ENCODE data around the gene ECHS1.

The ECHS1 gene

GRCh38 chr10:133337370-133337725 is 35.8 kb downstream of the ECHS1 start:
- no peak for TF ChIP-seq MYC (IDR thresholded peaks at IDR 0.05; ENCODE audit: low read depth, low read length)
- TF ChIP-seq, protein P1, sequence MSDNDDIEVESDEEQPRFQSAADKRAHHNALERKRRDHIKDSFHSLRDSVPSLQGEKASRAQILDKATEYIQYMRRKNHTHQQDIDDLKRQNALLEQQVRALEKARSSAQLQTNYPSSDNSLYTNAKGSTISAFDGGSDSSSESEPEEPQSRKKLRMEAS (IDR thresholded peaks at IDR 0.05; ENCODE audit: low read depth, low read length) = no peak
- no peak for TF ChIP-seq POLR2A (IDR thresholded peaks at IDR 0.05; ENCODE audit: extremely low read depth, insufficient read length)
- TF ChIP-seq, protein P2, sequence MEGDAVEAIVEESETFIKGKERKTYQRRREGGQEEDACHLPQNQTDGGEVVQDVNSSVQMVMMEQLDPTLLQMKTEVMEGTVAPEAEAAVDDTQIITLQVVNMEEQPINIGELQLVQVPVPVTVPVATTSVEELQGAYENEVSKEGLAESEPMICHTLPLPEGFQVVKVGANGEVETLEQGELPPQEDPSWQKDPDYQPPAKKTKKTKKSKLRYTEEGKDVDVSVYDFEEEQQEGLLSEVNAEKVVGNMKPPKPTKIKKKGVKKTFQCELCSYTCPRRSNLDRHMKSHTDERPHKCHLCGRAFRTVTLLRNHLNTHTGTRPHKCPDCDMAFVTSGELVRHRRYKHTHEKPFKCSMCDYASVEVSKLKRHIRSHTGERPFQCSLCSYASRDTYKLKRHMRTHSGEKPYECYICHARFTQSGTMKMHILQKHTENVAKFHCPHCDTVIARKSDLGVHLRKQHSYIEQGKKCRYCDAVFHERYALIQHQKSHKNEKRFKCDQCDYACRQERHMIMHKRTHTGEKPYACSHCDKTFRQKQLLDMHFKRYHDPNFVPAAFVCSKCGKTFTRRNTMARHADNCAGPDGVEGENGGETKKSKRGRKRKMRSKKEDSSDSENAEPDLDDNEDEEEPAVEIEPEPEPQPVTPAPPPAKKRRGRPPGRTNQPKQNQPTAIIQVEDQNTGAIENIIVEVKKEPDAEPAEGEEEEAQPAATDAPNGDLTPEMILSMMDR (IDR thresholded peaks at IDR 0.05; ENCODE audit: low read depth, low read length) = no peak
- no peak for DNase-seq (ENCODE audit: low read depth)
- no peak overlapping the region for H3K4me3 ChIP-seq (ENCODE audit: low read depth, low read length)

DNA sequence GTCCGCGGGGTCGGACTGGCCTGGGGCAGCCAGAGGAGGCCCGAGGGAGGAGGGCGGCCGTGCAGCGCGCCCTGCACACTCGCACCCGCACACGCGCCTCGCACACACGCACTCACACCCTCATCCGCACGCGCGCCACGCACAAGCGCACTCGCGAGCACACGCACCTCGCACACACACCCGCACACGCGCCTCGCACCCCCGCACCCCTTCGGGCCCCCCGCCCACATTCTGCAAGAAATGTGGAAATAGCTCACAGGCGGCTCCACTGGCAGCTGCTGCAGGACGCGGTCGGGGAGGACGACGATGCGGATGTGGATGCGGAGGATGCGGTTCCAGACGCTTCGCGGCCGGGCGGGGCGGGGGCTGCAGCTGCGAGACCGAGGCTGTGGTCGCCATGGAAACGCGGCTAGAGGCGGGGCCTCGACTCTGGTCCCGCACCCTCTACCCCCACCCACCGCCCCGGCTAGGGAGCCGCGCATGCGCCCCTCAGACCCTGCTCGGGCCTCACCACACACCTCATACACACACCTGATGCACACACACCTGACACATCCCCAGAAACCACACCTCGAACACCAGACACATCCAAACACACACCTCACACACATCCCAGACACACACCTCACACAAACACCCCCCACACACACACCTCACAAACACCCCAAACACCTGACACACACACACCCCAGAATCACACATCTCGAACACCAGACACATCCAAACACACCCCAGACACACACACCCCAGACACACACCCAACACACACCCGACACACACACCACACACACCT is 36.4 kb downstream of the ECHS1 start, which contains the start of gene CALY:
CALY (minus strand) TSS at position 320 of the 793 bp plus-strand sequence. CDS start 7,907 bp downstream, outside the sequence.
- DNase-seq (ENCODE audit: low read depth) = no peak
- TF ChIP-seq, protein P1 (IDR thresholded peaks at IDR 0.05; ENCODE audit: low read depth, low read length) = no peak
- TF ChIP-seq, protein P2 (IDR thresholded peaks at IDR 0.05; ENCODE audit: low read depth, low read length) = no peak
- no peak for TF ChIP-seq MYC (IDR thresholded peaks at IDR 0.05; ENCODE audit: low read depth, low read length)
- no peak for TF ChIP-seq POLR2A (IDR thresholded peaks at IDR 0.05; ENCODE audit: extremely low read depth, insufficient read length)
- H3K4me3 ChIP-seq (ENCODE audit: low read depth, low read length) = no peak within 1 kb of the TSS

- H3K4me3 ChIP-seq (ENCODE audit: low read depth, low read length) = no peak overlapping the region
- TF ChIP-seq MYC (IDR thresholded peaks at IDR 0.05; ENCODE audit: low read depth, low read length) (no peak), POLR2A (IDR thresholded peaks at IDR 0.05; ENCODE audit: extremely low read depth, insufficient read length) (no peak)
- TF ChIP-seq, protein P1 (IDR thresholded peaks at IDR 0.05; ENCODE audit: low read depth, low read length) = no peak
- TF ChIP-seq, protein P2 (IDR thresholded peaks at IDR 0.05; ENCODE audit: low read depth, low read length) = no peak
- no peak for DNase-seq (ENCODE audit: low read depth)
Observed at GRCh38 chr10:133336118-133336576, 37.0 kb downstream of the ECHS1 start.

DNA sequence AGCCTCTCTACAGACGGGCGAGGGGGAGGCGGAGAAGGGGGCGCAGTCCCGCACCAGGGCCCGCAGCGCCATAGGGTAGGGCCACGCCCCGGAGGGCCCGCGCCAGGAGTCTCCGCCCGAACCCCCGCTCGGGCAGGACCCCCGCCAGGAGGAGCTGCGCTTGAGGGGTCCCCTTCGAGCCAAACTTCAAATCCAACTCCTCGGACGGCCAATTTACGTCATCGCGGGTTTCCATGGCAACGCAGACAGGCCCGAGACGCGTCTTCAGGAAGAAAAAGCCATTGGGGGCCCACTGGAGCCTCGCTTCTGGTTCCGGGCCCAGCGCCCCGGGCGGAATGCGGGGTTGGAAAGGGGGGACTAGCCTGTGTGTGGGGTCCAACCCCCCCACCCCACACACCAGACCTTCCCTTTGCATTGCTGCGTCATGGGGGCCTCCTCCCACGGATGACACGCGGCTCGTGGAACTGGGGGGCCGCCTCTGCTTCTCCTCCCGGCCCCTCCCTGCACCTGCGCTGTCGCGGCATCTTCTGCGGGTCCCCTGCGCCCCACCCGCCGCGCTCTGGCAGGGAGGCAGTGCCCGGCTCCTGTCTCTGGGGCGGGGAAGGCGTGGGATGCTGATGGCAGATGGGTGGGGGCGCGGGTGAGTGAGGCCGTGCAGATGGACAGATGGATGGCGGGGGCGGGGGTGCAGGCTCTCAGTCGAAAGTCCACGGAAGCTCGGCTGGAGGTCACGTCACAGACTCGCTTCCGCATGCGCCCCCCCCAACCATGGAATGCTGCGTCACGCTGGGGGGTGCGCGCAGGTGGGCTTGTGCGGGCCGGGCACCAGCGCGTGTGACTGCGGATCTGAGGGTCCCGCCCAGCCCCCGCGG is 37.7 kb downstream of the ECHS1 start:
- no peak for DNase-seq (ENCODE audit: low read depth)
- no peak for TF ChIP-seq MYC (IDR thresholded peaks at IDR 0.05; ENCODE audit: low read depth, low read length)
- TF ChIP-seq, protein P1 (IDR thresholded peaks at IDR 0.05; ENCODE audit: low read depth, low read length) = no peak
- TF ChIP-seq, protein P2 (IDR thresholded peaks at IDR 0.05; ENCODE audit: low read depth, low read length) = no peak
- TF ChIP-seq POLR2A (IDR thresholded peaks at IDR 0.05; ENCODE audit: extremely low read depth, insufficient read length) = no peak
- no peak overlapping the region for H3K4me3 ChIP-seq (ENCODE audit: low read depth, low read length)

DNA sequence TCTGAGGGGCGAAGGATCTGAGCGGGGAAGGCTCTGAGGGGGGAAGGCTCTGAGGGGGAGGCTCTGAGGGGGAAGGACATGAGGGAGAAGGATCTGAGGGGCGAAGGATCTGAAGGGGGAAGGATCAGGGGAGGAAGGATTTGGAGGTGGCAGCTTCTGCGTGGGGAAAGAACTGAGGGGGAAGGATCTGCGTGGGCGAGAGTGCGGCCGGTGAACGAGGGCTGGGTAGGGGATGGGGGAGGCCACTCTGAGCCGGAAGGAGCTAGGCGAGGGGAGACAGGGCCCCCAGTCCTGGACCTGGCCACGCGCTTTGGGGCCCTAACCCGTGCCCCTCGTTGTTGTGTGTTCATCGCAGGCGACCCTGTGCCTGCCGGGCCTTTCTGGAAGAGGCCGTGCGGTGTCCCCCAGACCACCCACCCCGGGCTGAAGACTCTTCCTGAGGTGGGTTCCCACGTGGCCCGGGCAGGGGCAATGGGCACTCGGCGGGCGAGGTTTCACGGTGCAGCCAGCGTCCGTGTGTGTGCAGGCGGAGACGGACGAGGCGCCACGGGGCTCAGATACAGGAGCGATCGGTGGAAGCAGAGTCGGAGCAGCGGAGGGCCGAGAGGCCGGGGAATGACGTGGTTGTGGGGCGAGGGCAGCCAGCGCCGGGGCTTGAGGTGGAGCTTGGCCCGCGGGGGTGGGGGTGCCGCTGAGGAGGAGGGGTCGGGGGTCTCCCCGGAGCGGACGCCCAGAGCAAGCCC is 38.5 kb downstream of the ECHS1 start:
- DNase-seq (ENCODE audit: low read depth) = no peak
- TF ChIP-seq MYC (IDR thresholded peaks at IDR 0.05; ENCODE audit: low read depth, low read length) (no peak), POLR2A (IDR thresholded peaks at IDR 0.05; ENCODE audit: extremely low read depth, insufficient read length) (no peak)
- TF ChIP-seq, protein P2 (IDR thresholded peaks at IDR 0.05; ENCODE audit: low read depth, low read length) = no peak
- TF ChIP-seq, protein P1 (IDR thresholded peaks at IDR 0.05; ENCODE audit: low read depth, low read length) = no peak
- H3K4me3 ChIP-seq (ENCODE audit: low read depth, low read length) = no peak overlapping the region
